ENCODE measurements around the gene KANSL1.

The KANSL1 gene

GRCh38 chr17:46162866-46163265 lies 30.4 kb downstream of the KANSL1 start:
- Histone ChIP-seq H3K4me3 (ENCODE audit: insufficient read depth, low read length, poor library complexity, severe bottlenecking) (no peak overlapping the region), H3K36me3 (ENCODE audit: low read length) (peaks cover 6% of the 10 kb centered on the region; the same call in 1 of the 2 replicates), H3K4me2 (ENCODE audit: low read depth, low read length, poor library complexity, severe bottlenecking) (no peak overlapping the region), H2AFZ (ENCODE audit: low read depth, low read length, severe bottlenecking) (no peak overlapping the region), H3K9ac (ENCODE audit: low read length) (no peak overlapping the region), H3F3A (ENCODE audit: insufficient read depth) (no peaks in the 10 kb centered on the region; the same call in 1 of the 2 replicates), H3K27me3 (ENCODE audit: low read length) (no peaks in the 10 kb centered on the region), H4K20me1 (ENCODE audit: low read depth, low read length) (peaks cover 40% of the 10 kb centered on the region), H3K9me3 (ENCODE audit: insufficient read depth, low read length) (no peaks in the 10 kb centered on the region), H3K27ac (ENCODE audit: low read depth, low read length) (no peak overlapping the region), H3K79me2 (ENCODE audit: insufficient read depth, low read length) (peaks cover 99% of the 10 kb centered on the region), H3K9me2 (replicated peaks; ENCODE audit: insufficient read depth, low read length) (no peaks in the 10 kb centered on the region)
- TF ChIP-seq CTCF (IDR thresholded peaks at IDR 0.05; ENCODE audit: insufficient read depth, low read length, poor library complexity, severe bottlenecking): no peak
- no peak for TF ChIP-seq EZH2phosphoT487 (conservative IDR thresholded peaks at IDR 0.05; ENCODE audit: low read length)

GRCh38 chr17:46160169-46160568 lies 33.1 kb downstream of the KANSL1 start:
- Histone ChIP-seq H3K9me3 (ENCODE audit: insufficient read depth, low read length) (no peaks in the 10 kb centered on the region), H3K9me2 (replicated peaks; ENCODE audit: insufficient read depth, low read length) (no peaks in the 10 kb centered on the region), H3K27me3 (ENCODE audit: low read length) (no peaks in the 10 kb centered on the region), H4K20me1 (ENCODE audit: low read depth, low read length) (peaks cover 36% of the 10 kb centered on the region; the same call in 1 of the 2 replicates), H3K36me3 (ENCODE audit: low read length) (0 out of 2 replicates have a peak, but pooled peaks cover 2% of the 10 kb centered on the region), H3F3A (ENCODE audit: insufficient read depth) (no peaks in the 10 kb centered on the region), H3K27ac (ENCODE audit: low read depth, low read length) (no peak overlapping the region), H2AFZ (ENCODE audit: low read depth, low read length, severe bottlenecking) (no peak overlapping the region), H3K4me3 (ENCODE audit: insufficient read depth, low read length, poor library complexity, severe bottlenecking) (no peak overlapping the region), H3K4me2 (ENCODE audit: low read depth, low read length, poor library complexity, severe bottlenecking) (no peak overlapping the region), H3K9ac (ENCODE audit: low read length) (no peak overlapping the region), H3K79me2 (ENCODE audit: insufficient read depth, low read length) (peaks cover 99% of the 10 kb centered on the region)
- TF ChIP-seq EZH2phosphoT487 (conservative IDR thresholded peaks at IDR 0.05; ENCODE audit: low read length) (no peak), CTCF (IDR thresholded peaks at IDR 0.05; ENCODE audit: insufficient read depth, low read length, poor library complexity, severe bottlenecking) (no peak)

- H2AFZ ChIP-seq (ENCODE audit: low read depth, low read length, severe bottlenecking): no peak overlapping the region
- H4K20me1 ChIP-seq (ENCODE audit: low read depth, low read length): peaks cover 34% of the 10 kb centered on the region; the same call in 1 of the 2 replicates
- no peaks in the 10 kb centered on the region for H3K27me3 ChIP-seq (ENCODE audit: low read length)
- H3F3A ChIP-seq (ENCODE audit: insufficient read depth): no peaks in the 10 kb centered on the region; the same call in 1 of the 2 replicates
- no peak overlapping the region for H3K9ac ChIP-seq (ENCODE audit: low read length)
- no peak overlapping the region for H3K4me2 ChIP-seq (ENCODE audit: low read depth, low read length, poor library complexity, severe bottlenecking)
- no peak overlapping the region for H3K4me3 ChIP-seq (ENCODE audit: insufficient read depth, low read length, poor library complexity, severe bottlenecking)
- H3K27ac ChIP-seq (ENCODE audit: low read depth, low read length): no peak overlapping the region
- TF ChIP-seq CTCF (IDR thresholded peaks at IDR 0.05; ENCODE audit: insufficient read depth, low read length, poor library complexity, severe bottlenecking) (no peak), EZH2phosphoT487 (conservative IDR thresholded peaks at IDR 0.05; ENCODE audit: low read length) (no peak)
- H3K36me3 ChIP-seq (ENCODE audit: low read length): 0 out of 2 replicates have a peak, but pooled peaks cover 2% of the 10 kb centered on the region
- peaks cover 100% of the 10 kb centered on the region for H3K79me2 ChIP-seq (ENCODE audit: insufficient read depth, low read length)
- no peaks in the 10 kb centered on the region for H3K9me2 ChIP-seq (replicated peaks; ENCODE audit: insufficient read depth, low read length)
- no peaks in the 10 kb centered on the region for H3K9me3 ChIP-seq (ENCODE audit: insufficient read depth, low read length)
Observed at GRCh38 chr17:46159686-46160085, 33.5 kb downstream of the KANSL1 start.

Data from SU-DHL-6 (cell line).